Loucy (cell line): Measurements from ENCODE around the gene SMYD5.

Experiments
- H2AFZ ChIP-seq: fragments of 200-600 bp; sonication (generic); 2 replicates; pipeline ENCODE4 v1.6.0; 2016; ENCODE audit warnings: antibody characterized with exemption, mild to moderate bottlenecking, low read length, moderate library complexity
- H3F3A ChIP-seq: fragments of 200-600 bp; 2 replicates; pipeline ENCODE4 v1.6.0; 2016; ENCODE audit warnings: antibody characterized with exemption, low read depth, mild to moderate bottlenecking
- H3K27me3 ChIP-seq: fragments of 200-600 bp; sonication (generic); 2 replicates; pipeline ENCODE4 v1.6.1; 2014; ENCODE audit warnings: low read length, mild to moderate bottlenecking; ENCODE audit not compliant: insufficient read depth, poor library complexity, severe bottlenecking
- H3K36me3 ChIP-seq: fragments of 200-600 bp; sonication (generic); 2 replicates; pipeline ENCODE4 v1.6.1; 2016; ENCODE audit warnings: low read length; ENCODE audit not compliant: insufficient read depth
- H3K4me1 ChIP-seq: fragments of 200-600 bp; sonication (generic); 2 replicates; pipeline ENCODE4 v1.5.1; 2014; ENCODE audit warnings: low read length, mild to moderate bottlenecking; ENCODE audit not compliant: insufficient read depth, poor library complexity, severe bottlenecking
- H3K4me2 ChIP-seq: fragments of 200-600 bp; sonication (generic); 2 replicates; pipeline ENCODE4 v1.6.0; 2014; ENCODE audit warnings: antibody characterized with exemption, low read length, low read depth, mild to moderate bottlenecking; ENCODE audit not compliant: poor library complexity, severe bottlenecking
- H3K4me3 ChIP-seq: fragments of 200-600 bp; sonication (generic); 2 replicates; pipeline ENCODE4 v1.5.1; 2014; ENCODE audit warnings: low read length, mild to moderate bottlenecking, mixed read lengths; ENCODE audit not compliant: poor library complexity, severe bottlenecking
- H3K79me2 ChIP-seq: fragments of 200-600 bp; sonication (generic); 2 replicates; pipeline ENCODE4 v1.6.1; 2014; ENCODE audit warnings: low read length; ENCODE audit not compliant: insufficient read depth
- H3K9ac ChIP-seq: fragments of 200-600 bp; sonication (generic); 2 replicates; pipeline ENCODE4 v1.6.0; 2014; ENCODE audit warnings: mild to moderate bottlenecking, low read depth, low read length, moderate library complexity; ENCODE audit not compliant: poor library complexity, severe bottlenecking
- H3K9me2 ChIP-seq: fragments of 200-600 bp; sonication (generic); replicated peaks from 2 replicates; pipeline ENCODE4 v1.6.1; 2016; ENCODE audit warnings: low read depth, low read length, mixed read lengths
- H3K9me3 ChIP-seq: fragments of 200-600 bp; sonication (generic); 2 replicates; pipeline ENCODE4 v1.6.1; 2014; ENCODE audit warnings: mild to moderate bottlenecking, antibody characterized with exemption, low read length, low read depth; ENCODE audit not compliant: insufficient read depth
- H4K20me1 ChIP-seq: fragments of 200-600 bp; sonication (generic); 2 replicates; pipeline ENCODE4 v1.6.0; 2014; ENCODE audit warnings: antibody characterized with exemption, low read length, mild to moderate bottlenecking; ENCODE audit not compliant: insufficient read depth, poor library complexity, severe bottlenecking
- EZH2phosphoT487 ChIP-seq: fragments of 200-600 bp; IDR thresholded peaks from 2 replicates; pipeline ENCODE4 v1.6.1; 2018; ENCODE audit warnings: antibody characterized with exemption, mild to moderate bottlenecking, moderate library complexity, borderline replicate concordance
- TF ChIP-seq, protein P1 (sequence below): fragments of 200-600 bp; sonication (generic); conservative IDR thresholded peaks from 2 replicates; pipeline ENCODE4 v1.5.1; 2014; ENCODE audit warnings: mild to moderate bottlenecking, antibody characterized with exemption, low read length

Gene SMYD5

DNA sequence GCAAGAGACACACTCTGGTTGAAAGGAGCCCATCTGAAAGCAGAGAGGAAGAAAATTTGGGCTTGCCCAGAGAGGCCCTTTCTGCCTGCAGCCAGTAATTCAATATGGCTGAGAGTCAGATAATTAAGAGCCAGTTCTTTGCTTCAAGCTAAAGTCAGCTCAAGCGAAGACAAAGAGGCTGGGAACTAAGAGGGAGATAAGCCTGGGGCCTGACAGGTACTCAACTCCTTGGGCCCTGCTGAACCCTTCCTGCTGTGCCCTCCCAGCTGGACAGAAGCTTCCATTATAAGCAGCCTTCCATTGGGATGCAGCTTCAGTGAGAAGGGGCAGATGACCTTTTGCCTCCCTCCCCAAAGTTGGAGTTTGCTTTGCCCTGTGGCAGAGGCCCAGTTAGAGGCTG, 58.2 kb downstream of the SMYD5 start:
- peaks cover 6% of the 10 kb centered on the region for H4K20me1 ChIP-seq
- no peaks in the 10 kb centered on the region for H3K27me3 ChIP-seq
- H3K4me2 ChIP-seq, result no peak overlapping the region
- no peaks in the 10 kb centered on the region for H3K9me2 ChIP-seq
- H3K9ac ChIP-seq, result no peak overlapping the region
- no peak overlapping the region for H2AFZ ChIP-seq
- peaks cover 19% of the 10 kb centered on the region; the same call in 1 of the 2 replicates for H3K79me2 ChIP-seq
- H3K4me3 ChIP-seq, result no peak overlapping the region
- TF ChIP-seq, protein P1, sequence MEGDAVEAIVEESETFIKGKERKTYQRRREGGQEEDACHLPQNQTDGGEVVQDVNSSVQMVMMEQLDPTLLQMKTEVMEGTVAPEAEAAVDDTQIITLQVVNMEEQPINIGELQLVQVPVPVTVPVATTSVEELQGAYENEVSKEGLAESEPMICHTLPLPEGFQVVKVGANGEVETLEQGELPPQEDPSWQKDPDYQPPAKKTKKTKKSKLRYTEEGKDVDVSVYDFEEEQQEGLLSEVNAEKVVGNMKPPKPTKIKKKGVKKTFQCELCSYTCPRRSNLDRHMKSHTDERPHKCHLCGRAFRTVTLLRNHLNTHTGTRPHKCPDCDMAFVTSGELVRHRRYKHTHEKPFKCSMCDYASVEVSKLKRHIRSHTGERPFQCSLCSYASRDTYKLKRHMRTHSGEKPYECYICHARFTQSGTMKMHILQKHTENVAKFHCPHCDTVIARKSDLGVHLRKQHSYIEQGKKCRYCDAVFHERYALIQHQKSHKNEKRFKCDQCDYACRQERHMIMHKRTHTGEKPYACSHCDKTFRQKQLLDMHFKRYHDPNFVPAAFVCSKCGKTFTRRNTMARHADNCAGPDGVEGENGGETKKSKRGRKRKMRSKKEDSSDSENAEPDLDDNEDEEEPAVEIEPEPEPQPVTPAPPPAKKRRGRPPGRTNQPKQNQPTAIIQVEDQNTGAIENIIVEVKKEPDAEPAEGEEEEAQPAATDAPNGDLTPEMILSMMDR, result no peak
- TF ChIP-seq EZH2phosphoT487, result no peak
- peaks cover 5% of the 10 kb centered on the region; the same call in 1 of the 2 replicates for H3K36me3 ChIP-seq
- no peaks in the 10 kb centered on the region for H3K4me1 ChIP-seq
- H3F3A ChIP-seq, result no peaks in the 10 kb centered on the region
- no peaks in the 10 kb centered on the region for H3K9me3 ChIP-seq
